ENCODE measurements around the gene CENPM. TPM values are rescaled to one million over a fixed set of nuclear protein-coding genes. Genes with fewer than 3 reads are reported as not detected.

Gene CENPM, protein sequence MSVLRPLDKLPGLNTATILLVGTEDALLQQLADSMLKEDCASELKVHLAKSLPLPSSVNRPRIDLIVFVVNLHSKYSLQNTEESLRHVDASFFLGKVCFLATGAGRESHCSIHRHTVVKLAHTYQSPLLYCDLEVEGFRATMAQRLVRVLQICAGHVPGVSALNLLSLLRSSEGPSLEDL
- 100 to 1,000 TPM in 1 of 2 donors, 10 to 100 TPM in 1; 72.8 to 108 TPM for total RNA-seq

DNA sequence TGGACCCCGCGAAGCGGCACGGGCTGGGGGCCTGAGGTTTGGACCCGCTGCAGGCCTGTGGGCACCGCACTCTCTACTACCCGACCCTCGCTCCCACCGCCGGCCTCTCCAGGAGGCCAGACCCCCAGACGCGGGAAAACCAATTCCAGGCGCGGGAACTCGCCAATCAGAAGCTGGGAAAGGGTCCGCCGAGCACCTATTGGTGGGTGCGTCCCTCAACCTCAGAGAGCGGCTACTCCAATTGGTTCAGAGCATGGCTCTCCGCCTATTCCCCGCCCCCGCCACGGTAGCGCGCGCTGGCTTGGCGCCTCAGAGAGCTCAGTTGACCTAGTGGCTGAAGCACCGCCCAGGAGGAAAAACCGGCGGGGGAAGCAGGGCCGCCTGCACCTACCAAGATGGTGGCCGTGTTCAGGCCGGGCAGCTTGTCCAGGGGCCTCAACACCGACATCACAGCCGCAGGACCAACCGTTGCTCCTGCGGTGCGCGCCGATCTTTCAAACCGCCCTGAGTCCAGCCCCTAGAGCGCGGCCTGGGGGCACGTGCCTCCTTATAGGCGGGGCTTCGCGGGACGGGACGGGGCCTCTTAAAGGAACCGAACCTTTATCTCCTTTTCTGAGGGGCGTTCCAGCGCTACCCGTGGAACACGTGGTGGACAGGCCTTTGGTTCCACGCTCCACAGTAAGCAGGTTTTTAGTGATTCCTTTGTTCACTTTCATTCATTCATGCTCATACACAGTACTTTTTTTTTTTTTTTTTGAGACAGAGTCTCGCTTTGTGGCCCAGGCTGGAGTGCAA is at the start of gene CENPM:
TSS of gene CENPM (minus strand) at position 524 of the 795 bp plus-strand sequence. CDS start at position 448, 76 bp downstream.
- DNase-seq (ENCODE audit: low spot score in 2 of 2) (peak; percentile 95 to 96), ATAC-seq (peak; percentile 95 to 97)
- H3K36me3 Mint-ChIP-seq = peaks cover 38 to 52% of the 10 kb centered on the region in 2 donors
- no peaks in the 10 kb centered on the region for H3K9me3 Mint-ChIP-seq
- H3K27ac Mint-ChIP-seq = peak within 1 kb of the TSS; percentile 93 to 95

DNA sequence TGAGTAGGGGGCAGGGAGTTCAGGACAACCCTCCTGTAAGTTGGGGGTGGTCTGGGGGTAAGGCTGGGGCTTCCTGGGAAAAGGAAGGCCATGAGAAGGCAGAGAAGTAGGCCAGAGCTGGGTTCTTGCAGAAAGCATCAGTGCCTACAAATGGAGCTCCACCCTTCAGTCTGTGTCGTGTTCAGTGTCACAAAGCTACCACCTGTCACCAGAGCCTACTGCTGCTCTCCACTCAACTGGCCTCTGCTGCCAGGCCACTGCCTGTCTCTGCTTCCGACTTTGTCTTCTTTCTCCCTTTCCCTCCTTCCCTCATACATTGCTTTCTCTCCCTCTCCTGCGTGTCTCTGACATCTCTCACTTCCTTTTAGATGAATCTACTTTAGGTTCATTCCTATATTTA is 48.3 kb upstream of the CENPM start:
- Mint-ChIP-seq H3K27ac (no peak overlapping the region), H3K9me3 (peaks cover 8 to 13% of the 10 kb centered on the region in 2 donors), H3K36me3 (peaks cover 16 to 18% of the 10 kb centered on the region in 2 donors)
- ATAC-seq (no peak), DNase-seq (ENCODE audit: low spot score in 2 of 2) (no peak)

DNA sequence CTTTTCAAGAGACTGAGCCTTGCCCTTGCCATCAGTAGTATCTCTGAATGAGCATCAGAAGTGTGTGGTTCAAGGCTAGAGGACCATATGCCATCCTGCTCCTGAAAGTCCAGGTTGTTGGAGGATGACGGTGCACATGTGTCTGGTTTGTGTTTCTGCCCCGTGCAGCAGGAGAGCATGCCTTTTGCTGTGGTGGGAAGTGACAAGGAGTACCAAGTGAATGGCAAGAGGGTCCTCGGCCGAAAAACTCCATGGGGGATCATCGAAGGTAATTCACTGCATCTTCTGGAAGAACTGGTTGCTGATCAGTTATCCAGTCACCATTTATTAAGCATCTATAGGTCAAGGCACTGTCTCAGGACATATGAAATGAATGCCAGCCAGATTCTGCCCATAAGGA is 45.5 kb upstream of the CENPM start:
- no peaks in the 10 kb centered on the region for H3K36me3 Mint-ChIP-seq
- H3K9me3 Mint-ChIP-seq = no peaks in the 10 kb centered on the region
- DNase-seq (ENCODE audit: low spot score in 2 of 2) (peak in 1 of 2 donors; percentile 34), ATAC-seq (no peak)
- H3K27ac Mint-ChIP-seq = peak overlapping the region in 1 of 2 donors; percentile 1

DNA sequence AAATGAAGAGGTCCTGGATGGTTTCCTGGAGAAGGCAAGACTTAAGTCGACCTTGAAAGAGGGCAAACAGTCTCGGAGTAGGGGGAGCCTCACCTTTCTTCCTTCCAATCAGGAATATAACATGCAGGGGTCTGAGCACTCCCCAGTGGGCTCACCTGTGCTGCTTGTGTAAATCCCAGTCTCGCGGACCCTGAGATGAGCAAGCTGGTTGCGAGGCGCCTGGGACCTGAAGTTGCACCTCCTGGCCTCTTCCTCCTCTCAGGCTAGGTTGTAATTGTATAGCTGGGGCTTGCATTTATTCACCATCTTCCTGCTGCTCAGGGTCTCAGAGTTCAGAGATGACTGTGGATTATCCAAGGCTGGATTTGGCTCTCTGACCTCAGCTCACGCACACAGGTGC is 44.2 kb upstream of the CENPM start:
- DNase-seq (ENCODE audit: low spot score in 2 of 2) (no peak), ATAC-seq (no peak)
- no peaks in the 10 kb centered on the region for H3K9me3 Mint-ChIP-seq
- H3K27ac Mint-ChIP-seq = no peak overlapping the region
- no peaks in the 10 kb centered on the region for H3K36me3 Mint-ChIP-seq

DNA sequence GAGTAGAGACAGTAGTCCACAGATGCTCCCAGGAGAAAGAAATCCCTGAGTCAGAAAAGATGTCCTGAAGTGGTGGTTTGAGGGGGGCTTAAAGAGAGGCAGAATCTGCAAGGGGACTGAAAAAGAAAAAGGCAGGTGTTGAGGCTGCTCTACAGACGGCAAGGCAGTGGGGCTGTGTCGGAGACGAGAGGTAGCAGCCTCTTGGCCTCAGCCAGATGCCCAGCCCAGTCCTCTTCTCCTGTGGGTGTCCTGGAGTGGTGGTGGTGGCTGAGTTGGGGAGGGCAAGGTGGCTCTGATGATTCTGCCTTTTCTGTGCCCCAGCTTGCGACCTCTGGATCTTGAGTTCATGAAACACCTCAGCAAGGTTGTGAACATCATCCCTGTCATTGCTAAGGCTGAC is 42.3 kb upstream of the CENPM start:
- no peaks in the 10 kb centered on the region for H3K36me3 Mint-ChIP-seq

DNA sequence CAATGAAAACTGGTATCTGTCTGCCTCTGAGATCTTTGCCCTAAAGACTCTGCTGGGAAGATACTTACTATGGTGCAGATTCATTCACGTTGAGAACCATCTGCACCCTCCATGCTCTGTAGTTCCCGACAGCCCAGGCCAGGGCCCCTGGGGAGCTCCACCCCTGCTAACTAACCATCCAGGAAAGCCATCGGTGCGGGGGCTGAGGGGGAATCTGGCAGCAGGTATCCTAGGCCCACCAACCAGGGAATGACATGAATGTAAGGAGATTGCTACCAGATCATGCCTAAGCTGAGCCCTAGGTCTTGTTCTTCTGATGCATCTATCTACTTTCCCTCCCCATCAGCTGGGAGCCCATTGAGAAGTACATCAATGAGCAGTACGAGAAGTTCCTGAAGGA is 40.3 kb upstream of the CENPM start:
- no peaks in the 10 kb centered on the region for H3K36me3 Mint-ChIP-seq
- DNase-seq (ENCODE audit: low spot score in 2 of 2) = no peak
- H3K9me3 Mint-ChIP-seq = no peaks in the 10 kb centered on the region
- no peak for ATAC-seq
- no peak overlapping the region for H3K27ac Mint-ChIP-seq

More for the DNA sequence above, 42.3 kb upstream of the CENPM start:
- Mint-ChIP-seq H3K27ac (no peak overlapping the region), H3K9me3 (no peaks in the 10 kb centered on the region)
- DNase-seq (ENCODE audit: low spot score in 2 of 2) (no peak), ATAC-seq (no peak)

DNA sequence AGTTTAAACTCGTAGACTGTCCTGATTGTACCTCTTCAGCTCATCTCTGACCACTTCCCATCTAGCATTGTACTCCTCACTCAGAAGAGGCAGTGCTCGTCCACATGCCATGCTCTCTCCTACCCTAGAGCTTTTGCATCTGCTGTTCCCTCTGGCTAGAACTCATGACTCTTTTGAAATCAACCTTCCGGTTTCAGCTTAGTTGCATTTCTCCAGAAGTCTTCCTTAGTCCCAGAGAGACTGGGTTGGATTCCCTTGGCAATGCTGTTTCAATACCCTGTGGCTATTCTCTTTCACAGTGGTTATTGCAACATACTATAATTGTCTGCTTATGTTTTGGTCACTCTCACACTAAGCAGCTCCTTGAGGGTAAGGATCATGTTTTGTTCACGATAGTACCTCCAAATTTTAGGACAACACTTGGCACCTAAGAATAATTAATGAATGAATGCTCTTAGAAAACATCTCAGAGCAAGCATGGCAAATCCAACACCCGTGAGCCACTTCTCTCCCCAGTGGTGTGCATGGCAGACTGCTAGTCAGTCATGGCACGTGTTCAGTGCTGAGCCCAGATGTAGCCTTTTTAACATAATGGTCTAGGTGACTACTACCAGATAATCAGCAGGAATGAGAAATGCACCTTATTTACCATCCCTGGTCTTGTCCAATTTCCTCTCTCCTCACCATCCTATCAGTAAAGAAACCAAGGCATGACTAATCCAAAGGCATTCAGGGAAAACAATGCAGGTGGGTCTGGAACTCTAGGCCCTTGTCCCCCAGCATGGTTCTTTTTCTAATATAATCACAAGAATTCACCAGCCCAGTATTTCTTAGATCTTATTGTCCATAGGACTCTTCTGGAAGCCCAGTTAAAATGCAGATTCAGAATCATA is 36.8 kb upstream of the CENPM start:
- Mint-ChIP-seq H3K27ac (peak overlapping the region in 1 of 2 donors; percentile 86), H3K9me3 (no peaks in the 10 kb centered on the region), H3K36me3 (no peaks in the 10 kb centered on the region)
- DNase-seq (ENCODE audit: low spot score in 2 of 2) = no peak
- ATAC-seq = no peak

DNA sequence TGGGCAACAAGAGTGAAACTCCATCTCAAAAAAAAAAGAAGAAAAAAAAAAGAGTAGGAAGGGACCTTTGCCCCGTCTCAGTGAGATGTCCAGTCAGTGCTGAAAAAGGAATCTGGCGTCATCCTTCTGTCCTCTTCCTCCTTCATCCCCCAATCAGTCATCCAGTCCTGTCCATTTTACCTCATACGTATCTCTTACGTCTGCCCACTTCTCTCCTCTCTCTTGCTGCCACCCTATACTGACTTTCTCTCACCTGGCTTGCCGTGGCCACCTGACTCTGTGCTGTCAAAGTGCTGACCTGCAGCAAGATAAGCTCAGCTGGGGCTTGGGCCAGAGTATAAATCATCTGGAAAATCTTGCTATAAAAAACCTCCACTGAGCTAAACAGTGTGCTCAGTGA is 35.9 kb upstream of the CENPM start:
- ATAC-seq (no peak), DNase-seq (ENCODE audit: low spot score in 2 of 2) (no peak)
- Mint-ChIP-seq H3K36me3 (no peaks in the 10 kb centered on the region), H3K27ac (no peak overlapping the region), H3K9me3 (no peaks in the 10 kb centered on the region)

DNA sequence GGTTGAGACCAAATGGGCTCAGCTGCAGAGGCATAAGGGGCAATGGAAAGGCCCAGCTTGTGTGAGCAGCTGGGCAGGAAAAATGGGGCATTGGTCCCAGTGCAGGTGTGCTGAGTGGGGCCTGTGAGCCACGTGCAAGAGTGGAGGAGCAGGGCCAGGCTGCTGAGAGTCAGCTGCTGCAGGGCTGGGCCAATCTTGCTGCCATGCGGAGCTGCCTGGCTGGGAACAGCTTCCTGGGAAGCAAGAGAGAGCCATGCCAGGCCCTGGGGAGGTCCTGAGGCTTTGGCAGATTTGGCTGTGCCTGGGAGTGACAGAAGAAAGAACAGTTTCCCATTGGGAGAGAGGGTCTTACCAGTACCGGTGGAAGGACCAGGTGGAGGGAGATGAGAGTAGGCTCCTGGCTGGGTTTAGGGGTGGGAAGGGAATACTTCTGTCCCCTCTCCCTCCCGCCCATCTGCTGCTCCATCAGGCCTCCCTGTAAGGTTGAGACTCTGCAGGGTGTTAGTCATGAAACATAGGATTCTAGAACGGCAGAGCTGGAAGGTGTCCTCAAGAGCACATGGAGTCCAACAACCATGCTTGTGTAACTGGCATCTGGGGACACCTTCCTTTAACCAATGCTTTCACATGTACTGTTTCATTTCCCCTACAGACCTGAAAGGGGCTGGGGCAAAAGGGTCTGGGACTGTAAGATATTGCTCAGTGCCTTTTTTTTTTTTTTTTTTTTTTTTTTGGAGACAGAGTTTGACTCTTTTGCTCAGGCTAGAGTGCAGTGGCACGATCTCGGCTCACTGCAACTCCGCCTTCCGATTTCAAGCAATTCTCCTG is 32.7 kb upstream of the CENPM start:
- Mint-ChIP-seq H3K27ac (no peak overlapping the region), H3K9me3 (no peaks in the 10 kb centered on the region), H3K36me3 (peaks cover 0 to 5% of the 10 kb centered on the region in 2 donors)
- DNase-seq (ENCODE audit: low spot score in 2 of 2) (no peak), ATAC-seq (no peak)

DNA sequence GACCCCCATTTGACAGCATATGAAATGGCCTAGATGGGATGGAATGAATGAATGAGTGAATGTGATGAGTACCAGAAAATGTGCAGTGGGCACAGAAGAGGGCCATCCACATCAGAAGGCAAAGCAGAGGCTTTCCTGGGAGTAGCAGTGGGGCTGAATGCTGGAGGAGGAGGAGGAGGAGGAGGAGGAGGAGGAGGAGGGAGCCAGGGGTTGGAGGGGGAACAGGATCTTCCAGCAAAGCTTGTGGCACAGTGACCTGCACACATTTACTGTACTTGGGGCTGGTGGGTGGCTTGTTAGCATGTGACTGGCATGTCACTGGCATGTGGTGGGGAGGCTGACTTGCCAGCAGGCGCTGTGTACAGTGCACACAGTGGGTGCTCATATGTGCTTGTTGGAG is 31.8 kb upstream of the CENPM start:
- ATAC-seq = no peak
- DNase-seq (ENCODE audit: low spot score in 2 of 2) = no peak
- H3K36me3 Mint-ChIP-seq = peaks cover 0 to 5% of the 10 kb centered on the region in 2 donors
- H3K9me3 Mint-ChIP-seq = no peaks in the 10 kb centered on the region
- H3K27ac Mint-ChIP-seq = no peak overlapping the region

DNA sequence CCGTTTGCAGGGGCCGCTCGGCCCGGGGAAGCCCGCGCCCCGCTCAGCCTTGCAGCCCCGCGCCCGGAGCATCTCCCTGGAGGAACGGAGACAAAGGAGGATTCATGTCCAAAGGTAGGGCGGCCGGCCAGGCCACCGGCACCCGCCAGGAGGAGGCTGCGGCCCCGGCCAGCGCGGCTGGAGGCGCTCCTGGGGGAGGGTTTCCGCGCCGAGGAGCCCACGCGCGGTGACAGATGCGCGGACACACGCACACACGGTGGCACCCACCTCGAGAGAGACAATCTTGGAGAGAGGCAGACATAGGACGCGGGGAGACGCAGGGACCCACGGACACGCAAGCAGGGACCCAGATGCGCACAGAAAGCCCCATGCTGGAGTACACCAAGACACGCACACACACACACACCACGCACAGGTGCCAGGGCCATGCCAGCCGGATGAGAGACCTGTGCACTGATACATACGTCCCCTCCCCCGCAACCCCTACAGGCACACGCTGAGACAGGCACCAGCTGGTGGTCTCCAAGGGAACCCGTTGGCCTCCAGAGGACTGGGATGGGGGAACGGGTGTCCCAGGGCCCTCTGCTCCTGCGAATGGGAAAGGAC is 30.1 kb upstream of the CENPM start:
- Mint-ChIP-seq H3K9me3 (no peaks in the 10 kb centered on the region), H3K36me3 (peaks cover 0 to 5% of the 10 kb centered on the region in 2 donors), H3K27ac (no peak overlapping the region)
- DNase-seq (ENCODE audit: low spot score in 2 of 2) (no peak), ATAC-seq (peak in 1 of 2 donors; percentile 10)

DNA sequence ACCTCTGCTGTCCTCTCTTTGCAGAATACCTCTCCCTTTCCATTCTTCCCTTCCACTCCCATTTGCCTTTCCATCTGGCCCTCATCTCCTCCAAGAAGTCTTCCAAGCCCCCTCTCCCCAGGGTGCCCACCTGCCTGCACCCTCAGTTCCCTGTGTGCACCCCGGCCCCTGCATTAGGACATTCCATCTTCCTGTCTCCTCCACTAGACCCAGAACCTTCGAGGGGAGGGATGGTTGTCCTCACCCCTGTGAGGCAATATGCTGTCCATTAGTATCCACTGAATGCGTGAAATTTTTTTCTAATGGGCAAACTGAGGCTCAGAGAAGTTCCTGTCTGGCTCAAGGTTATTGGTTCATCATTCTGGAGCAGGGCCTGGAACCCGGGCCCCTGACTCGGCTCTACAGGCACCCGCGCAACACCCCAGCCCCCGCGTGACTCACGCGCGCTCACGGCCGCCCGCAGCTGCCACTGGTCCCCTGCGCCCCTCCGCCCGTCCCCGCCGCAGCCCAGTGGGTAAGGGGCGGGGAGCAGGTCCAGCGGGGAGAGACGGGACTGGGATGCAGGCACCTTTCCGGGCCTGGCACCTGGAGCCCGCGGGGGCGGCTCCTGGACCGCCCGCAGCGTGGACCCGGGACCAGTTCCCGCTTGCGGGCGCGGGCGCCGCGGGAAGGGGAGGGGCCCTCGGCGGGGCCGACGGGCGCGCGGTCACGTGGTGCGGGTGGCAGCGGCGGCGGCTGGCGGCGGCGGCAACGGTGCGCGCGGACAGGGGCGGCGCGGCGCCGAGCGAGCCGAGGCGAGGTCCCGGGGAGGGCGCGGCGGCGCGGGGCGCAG is 29.3 kb upstream of the CENPM start:
- H3K9me3 Mint-ChIP-seq = no peaks in the 10 kb centered on the region
- DNase-seq (ENCODE audit: low spot score in 2 of 2) (peak; percentile 65 to 69), ATAC-seq (peak; percentile 80 to 82)
- H3K27ac Mint-ChIP-seq = no peak overlapping the region
- H3K36me3 Mint-ChIP-seq = peaks cover 0 to 5% of the 10 kb centered on the region in 2 donors

DNA sequence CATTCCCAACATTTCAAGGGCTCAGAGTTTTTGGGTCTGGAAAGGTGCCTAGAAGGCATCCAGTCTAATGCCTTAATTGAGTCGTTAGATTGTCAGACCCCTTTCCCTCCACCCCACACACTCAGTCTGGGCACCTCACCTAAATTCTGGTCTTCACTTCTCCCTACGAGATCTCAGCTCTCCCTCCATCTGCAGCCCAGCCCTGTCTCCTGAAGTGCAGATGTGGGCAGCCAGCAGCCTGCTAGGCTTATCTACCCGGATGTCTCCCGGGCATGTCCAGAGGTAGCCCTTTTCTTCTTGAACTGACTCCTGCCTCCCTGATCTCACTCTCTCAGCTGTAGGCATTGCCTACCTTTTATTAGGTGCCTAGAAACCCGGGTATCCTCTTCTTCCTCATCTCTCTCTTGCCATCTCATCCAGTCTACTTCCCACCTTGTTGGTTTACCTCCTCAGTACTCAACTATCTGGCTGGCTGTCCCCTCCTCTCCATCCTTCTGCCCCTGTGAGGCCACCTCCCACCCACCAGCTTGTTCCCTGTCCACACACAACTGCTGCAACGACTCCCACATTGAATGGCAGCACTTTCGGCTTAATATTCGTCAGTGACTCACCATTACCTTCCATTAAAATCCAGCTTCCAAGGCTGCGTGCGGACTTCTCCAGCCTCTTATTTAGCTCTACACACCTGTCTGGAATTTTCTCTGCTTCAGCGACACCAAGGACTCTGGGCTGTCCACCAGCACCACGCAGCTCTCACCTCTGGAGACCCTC is 28.5 kb upstream of the CENPM start:
- H3K27ac Mint-ChIP-seq = peak overlapping the region in 1 of 2 donors; percentile 4
- no peaks in the 10 kb centered on the region for H3K9me3 Mint-ChIP-seq

DNA sequence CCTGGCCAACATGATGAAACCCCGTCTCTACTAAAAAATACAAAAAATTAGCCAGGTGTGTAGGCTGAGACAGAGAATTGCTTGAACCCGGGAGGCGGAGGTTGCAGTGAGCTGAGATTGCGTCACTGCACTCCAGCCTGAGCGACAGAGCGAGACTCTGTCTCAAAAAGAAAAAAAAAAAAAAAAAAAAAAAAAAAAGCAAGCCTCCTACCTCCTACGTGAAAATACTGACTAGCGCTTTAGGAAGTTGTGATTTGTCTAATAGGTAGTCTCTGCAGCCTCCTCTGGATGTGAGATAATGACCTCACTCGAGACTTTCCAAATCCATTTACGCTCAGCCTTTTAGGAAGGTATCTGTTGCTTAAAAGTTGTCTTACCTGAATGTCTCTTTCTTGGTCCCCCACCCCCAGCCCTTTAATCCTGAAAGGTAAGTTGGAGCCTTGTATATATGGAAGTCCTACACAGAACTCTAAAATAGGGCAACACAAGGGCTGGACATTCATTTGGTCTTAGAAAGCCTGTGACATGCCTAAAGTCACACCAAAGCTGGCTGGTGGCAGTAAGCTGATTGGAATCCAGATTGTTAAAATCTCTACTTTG is 27.8 kb upstream of the CENPM start:
- H3K9me3 Mint-ChIP-seq = no peaks in the 10 kb centered on the region
- peaks cover 0 to 5% of the 10 kb centered on the region in 2 donors for H3K36me3 Mint-ChIP-seq
- H3K27ac Mint-ChIP-seq = no peak overlapping the region
- DNase-seq (ENCODE audit: low spot score in 2 of 2) = no peak
- ATAC-seq = peak in 1 of 2 donors; percentile 18

More for the DNA sequence above, 28.5 kb upstream of the CENPM start:
- peaks cover 0 to 5% of the 10 kb centered on the region in 2 donors for H3K36me3 Mint-ChIP-seq
- no peak for DNase-seq (ENCODE audit: low spot score in 2 of 2)
- ATAC-seq = no peak

Measured in activated naive CD4-positive, alpha-beta T cell treated with anti-CD3 and anti-CD28 coated beads, Interleukin-2, amount 50 U/mL, for 72 hours (primary cell).